Measurements from ENCODE around the gene WNK1. TPM values are rescaled to one million over a fixed set of nuclear protein-coding genes. Genes with fewer than 3 reads are reported as not detected.
A peak's percentile ranks its signal among the peaks of the same experiment; 100 is the strongest.

WNK1 gene
- total RNA-seq, 2 experiments from 2014 or later, result 139 to 140 TPM

GRCh38 chr12:906062-906585 is 153.7 kb downstream of the WNK1 start:
- no peaks in the 10 kb centered on the region for H3K27me3 Mint-ChIP-seq
- ChIA-PET CTCF (interaction anchor here (0.9 to 2.0 kb wide), 4 partner anchors 12 to 46 kb away, joined by 3 to 4 read pairs (median 3); partner anchors contain the start of gene RAD52), POLR2A (no interaction called here)
- intact Hi-C loops (cut with micrococcal nuclease), result no loop called here
- no peak overlapping the region for H3K4me3 Mint-ChIP-seq
- H3K4me1 Mint-ChIP-seq (ENCODE audit: low read depth), result peaks cover 31% of the 10 kb centered on the region
- H3K27ac Mint-ChIP-seq, result peak overlapping the region; percentile 18
- no peaks in the 10 kb centered on the region for H3K9me3 Mint-ChIP-seq
- H3K36me3 Mint-ChIP-seq, result peaks cover 55% of the 10 kb centered on the region
- no peak for DNase-seq

- no peak overlapping the region for H3K4me3 Mint-ChIP-seq
- CTCF ChIA-PET, result interaction anchor here (1.6 kb wide), 1 partner anchor 185 kb away, joined by 5 read pairs; no protein-coding TSS in a partner anchor
- H3K27ac Mint-ChIP-seq, result peak overlapping the region; percentile 2
- H3K27me3 Mint-ChIP-seq, result no peaks in the 10 kb centered on the region
- DNase-seq, result no peak
- H3K9me3 Mint-ChIP-seq, result no peaks in the 10 kb centered on the region
- peaks cover 48% of the 10 kb centered on the region for H3K36me3 Mint-ChIP-seq
- peaks cover 31% of the 10 kb centered on the region for H3K4me1 Mint-ChIP-seq (ENCODE audit: low read depth)
- POLR2A ChIA-PET, result no interaction called here
- intact Hi-C loops (cut with micrococcal nuclease), result no loop called here
These were observed 155.2 kb downstream of the WNK1 start for GRCh38 chr12:907413-908185.

- ChIA-PET POLR2A (no interaction called here), CTCF (interaction anchor here (1.3 kb wide), 1 partner anchor 341 kb away, joined by 3 read pairs; no protein-coding TSS in a partner anchor)
- peaks cover 51% of the 10 kb centered on the region for H3K36me3 Mint-ChIP-seq
- H3K4me1 Mint-ChIP-seq (ENCODE audit: low read depth), result peaks cover 16% of the 10 kb centered on the region
- H3K9me3 Mint-ChIP-seq, result no peaks in the 10 kb centered on the region
- intact Hi-C loops (cut with micrococcal nuclease), result no loop called here
- H3K27ac Mint-ChIP-seq, result peak overlapping the region; percentile 25
- no peak overlapping the region for H3K4me3 Mint-ChIP-seq
- no peak for DNase-seq
- no peaks in the 10 kb centered on the region for H3K27me3 Mint-ChIP-seq
These were observed 157.5 kb downstream of the WNK1 start for GRCh38 chr12:909861-910260.

DNA sequence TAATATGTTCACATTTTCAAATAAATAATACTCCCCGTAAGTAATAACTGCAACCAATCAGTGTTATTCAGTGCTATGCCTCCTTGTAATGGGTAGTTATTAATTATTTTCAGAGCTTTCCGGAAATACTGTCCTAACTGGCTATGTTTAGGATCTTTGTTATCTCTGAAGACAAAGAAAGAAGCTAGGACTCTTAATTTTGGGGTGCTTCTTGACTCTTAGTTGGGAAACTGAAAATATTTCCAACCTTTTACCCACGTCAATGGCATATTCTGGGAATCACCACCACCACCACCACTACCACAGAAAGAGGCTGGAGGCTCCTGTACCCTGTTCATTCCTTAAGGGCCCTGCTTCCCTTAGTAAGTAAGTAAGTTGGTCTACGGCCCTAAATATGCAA is 158.0 kb downstream of the WNK1 start:
- Mint-ChIP-seq H3K36me3 (peaks cover 51% of the 10 kb centered on the region), H3K9me3 (no peaks in the 10 kb centered on the region), H3K27me3 (no peaks in the 10 kb centered on the region), H3K4me1 (ENCODE audit: low read depth) (peaks cover 15% of the 10 kb centered on the region), H3K4me3 (no peak overlapping the region), H3K27ac (no peak overlapping the region)
- intact Hi-C loops (cut with micrococcal nuclease), result no loop called here
- CTCF ChIA-PET, result interaction anchor here (1.3 kb wide), 1 partner anchor 341 kb away, joined by 3 read pairs; no protein-coding TSS in a partner anchor
- POLR2A ChIA-PET, result no interaction called here
- no peak for DNase-seq

DNA sequence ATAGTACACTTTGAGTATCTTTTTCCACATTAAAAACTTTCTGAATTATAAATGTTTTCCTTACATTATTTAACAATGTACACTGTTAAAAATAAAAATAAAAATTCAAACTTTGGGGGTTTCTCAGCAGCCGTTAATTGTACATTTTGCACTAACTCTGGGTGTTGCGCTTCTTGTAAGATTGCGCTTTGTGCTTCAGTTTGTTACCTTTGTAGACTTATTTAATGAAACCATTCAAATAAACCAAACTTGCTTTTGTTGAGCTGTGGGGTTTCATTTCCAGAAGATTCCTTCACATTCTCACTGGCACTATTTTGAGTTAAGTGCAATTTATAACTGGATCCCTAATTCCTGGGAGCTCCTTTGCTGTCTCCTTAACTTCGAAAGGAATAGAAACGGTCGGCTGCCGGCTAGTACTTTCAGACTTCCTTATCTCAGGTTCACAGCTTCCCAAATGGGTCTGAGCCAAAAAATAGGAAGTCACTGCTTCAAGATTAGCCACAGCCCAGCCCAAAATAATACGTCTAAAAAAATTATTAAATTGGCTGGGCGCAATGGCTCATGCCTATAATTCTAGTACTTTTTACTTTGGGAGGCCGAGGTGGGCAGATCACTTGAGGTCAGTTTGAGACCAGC is 158.9 kb downstream of the WNK1 start:
- H3K36me3 Mint-ChIP-seq, result peaks cover 45% of the 10 kb centered on the region
- no peak for DNase-seq
- intact Hi-C loops (cut with micrococcal nuclease), result no loop called here
- no peaks in the 10 kb centered on the region for H3K27me3 Mint-ChIP-seq
- no peaks in the 10 kb centered on the region for H3K9me3 Mint-ChIP-seq
- ChIA-PET POLR2A (no interaction called here), CTCF (interaction anchor here (1.3 kb wide), 1 partner anchor 342 kb away, joined by 3 read pairs; no protein-coding TSS in a partner anchor)
- H3K4me3 Mint-ChIP-seq, result no peak overlapping the region
- no peak overlapping the region for H3K27ac Mint-ChIP-seq
- peaks cover 6% of the 10 kb centered on the region for H3K4me1 Mint-ChIP-seq (ENCODE audit: low read depth)

GRCh38 chr12:912466-913235 is 160.3 kb downstream of the WNK1 start:
- intact Hi-C loops (cut with micrococcal nuclease), result no loop called here
- DNase-seq, result no peak
- no peaks in the 10 kb centered on the region for H3K9me3 Mint-ChIP-seq
- no peak overlapping the region for H3K4me3 Mint-ChIP-seq
- H3K27me3 Mint-ChIP-seq, result no peaks in the 10 kb centered on the region
- CTCF ChIA-PET, result interaction anchor here (1.6 kb wide), 1 partner anchor 180 kb away, joined by 5 read pairs; no protein-coding TSS in a partner anchor
- peaks cover 44% of the 10 kb centered on the region for H3K36me3 Mint-ChIP-seq
- POLR2A ChIA-PET, result no interaction called here
- H3K4me1 Mint-ChIP-seq (ENCODE audit: low read depth), result peaks cover 5% of the 10 kb centered on the region
- H3K27ac Mint-ChIP-seq, result no peak overlapping the region

GRCh38 chr12:913919-914698 is 161.7 kb downstream of the WNK1 start:
- intact Hi-C loops (cut with micrococcal nuclease), result no loop called here
- peaks cover 43% of the 10 kb centered on the region for H3K36me3 Mint-ChIP-seq
- CTCF ChIA-PET, result interaction anchor here (1.6 kb wide), 1 partner anchor 179 kb away, joined by 5 read pairs; no protein-coding TSS in a partner anchor
- peak overlapping the region; percentile 29 for H3K27ac Mint-ChIP-seq
- POLR2A ChIA-PET, result no interaction called here
- peaks cover 5% of the 10 kb centered on the region for H3K4me1 Mint-ChIP-seq (ENCODE audit: low read depth)
- DNase-seq, result no peak
- H3K27me3 Mint-ChIP-seq, result no peaks in the 10 kb centered on the region
- H3K4me3 Mint-ChIP-seq, result no peak overlapping the region
- no peaks in the 10 kb centered on the region for H3K9me3 Mint-ChIP-seq

DNA sequence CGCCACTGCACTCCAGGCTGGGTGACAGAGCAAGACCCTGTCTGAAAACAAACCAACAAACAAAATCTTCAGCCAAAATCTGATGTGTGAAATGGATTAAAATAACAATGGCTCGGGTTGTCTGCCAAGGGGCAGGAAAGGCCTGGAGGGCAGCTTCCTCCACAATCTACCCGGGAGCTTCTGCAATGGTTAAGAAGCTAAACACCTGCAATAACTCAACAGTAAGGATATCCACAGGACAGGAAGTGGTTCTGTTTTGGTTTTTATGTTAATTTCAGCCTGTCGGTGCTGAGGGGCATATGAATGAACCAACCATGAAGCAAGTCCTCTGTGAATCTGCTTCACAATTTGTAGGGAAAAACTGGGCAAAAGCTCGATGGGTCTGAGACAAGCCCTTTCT is 162.7 kb downstream of the WNK1 start:
- intact Hi-C loops (cut with micrococcal nuclease), result no loop called here
- no peak for DNase-seq
- POLR2A ChIA-PET, result no interaction called here
- H3K4me3 Mint-ChIP-seq, result no peak overlapping the region
- no peaks in the 10 kb centered on the region for H3K9me3 Mint-ChIP-seq
- CTCF ChIA-PET, result interaction anchor here (1.1 kb wide), 1 partner anchor 40 kb away, joined by 3 read pairs; no protein-coding TSS in a partner anchor
- peaks cover 5% of the 10 kb centered on the region for H3K4me1 Mint-ChIP-seq (ENCODE audit: low read depth)
- no peaks in the 10 kb centered on the region for H3K27me3 Mint-ChIP-seq
- peak overlapping the region; percentile 28 for H3K27ac Mint-ChIP-seq
- H3K36me3 Mint-ChIP-seq, result peaks cover 36% of the 10 kb centered on the region

DNA sequence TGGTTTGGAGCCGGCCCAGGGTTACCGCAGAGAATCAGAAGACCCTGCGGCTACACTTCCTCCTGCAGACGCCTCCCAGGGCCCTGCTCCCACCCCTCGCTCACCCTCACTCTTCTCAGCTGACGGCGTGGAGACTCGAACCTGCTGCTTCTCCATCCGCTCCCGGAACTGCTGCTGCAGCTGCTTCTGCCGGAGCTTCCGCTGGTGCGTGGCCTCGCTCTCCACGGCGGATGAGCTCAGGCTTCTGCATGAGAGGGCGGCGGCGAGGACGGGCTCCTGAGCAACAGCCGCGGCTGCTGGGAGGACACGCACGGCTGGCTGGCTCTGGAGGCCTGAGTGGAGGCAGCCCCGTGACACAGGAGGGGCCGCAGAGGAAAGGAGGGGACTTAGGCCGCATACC is 163.9 kb downstream of the WNK1 start:
- no peak for DNase-seq
- Mint-ChIP-seq H3K4me1 (ENCODE audit: low read depth) (peaks cover 5% of the 10 kb centered on the region), H3K27ac (peak overlapping the region; percentile 23), H3K27me3 (no peaks in the 10 kb centered on the region), H3K4me3 (no peak overlapping the region), H3K36me3 (peaks cover 33% of the 10 kb centered on the region), H3K9me3 (no peaks in the 10 kb centered on the region)
- intact Hi-C loops (cut with micrococcal nuclease), result no loop called here
- POLR2A ChIA-PET, result no interaction called here
- CTCF ChIA-PET, result interaction anchor here (1.1 kb wide), 1 partner anchor 42 kb away, joined by 3 read pairs; no protein-coding TSS in a partner anchor

- intact Hi-C loops (cut with micrococcal nuclease), result no loop called here
- peaks cover 5% of the 10 kb centered on the region for H3K4me1 Mint-ChIP-seq (ENCODE audit: low read depth)
- POLR2A ChIA-PET, result no interaction called here
- CTCF ChIA-PET, result no interaction called here
- H3K4me3 Mint-ChIP-seq, result no peak overlapping the region
- H3K9me3 Mint-ChIP-seq, result no peaks in the 10 kb centered on the region
- no peaks in the 10 kb centered on the region for H3K27me3 Mint-ChIP-seq
- no peak for DNase-seq
- peak overlapping the region; percentile 28 for H3K27ac Mint-ChIP-seq
- peaks cover 33% of the 10 kb centered on the region for H3K36me3 Mint-ChIP-seq
These were observed 164.5 kb downstream of the WNK1 start for GRCh38 chr12:916712-917445.

DNA sequence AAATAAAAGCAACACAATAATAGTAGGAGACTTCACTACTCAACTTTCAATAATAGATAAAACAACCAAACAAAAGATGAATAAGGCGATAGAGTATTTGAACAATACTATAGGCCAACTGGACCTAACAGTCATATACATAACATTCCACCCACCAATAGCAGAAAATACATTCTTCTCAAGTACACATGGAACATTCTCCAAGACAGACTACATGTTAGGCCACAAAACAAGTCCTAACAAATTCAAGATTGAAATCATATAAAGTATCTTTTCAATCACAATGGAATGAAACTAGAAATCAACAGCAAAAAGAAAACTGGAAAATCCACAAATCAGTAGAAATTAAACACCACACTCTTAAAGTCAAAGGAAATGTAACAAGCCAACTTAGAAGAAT is 168.3 kb downstream of the WNK1 start:
- H3K4me3 Mint-ChIP-seq, result no peak overlapping the region
- H3K9me3 Mint-ChIP-seq, result no peaks in the 10 kb centered on the region
- H3K4me1 Mint-ChIP-seq (ENCODE audit: low read depth), result no peaks in the 10 kb centered on the region
- intact Hi-C loops (cut with micrococcal nuclease), result no loop called here
- CTCF ChIA-PET, result no interaction called here
- H3K27me3 Mint-ChIP-seq, result no peaks in the 10 kb centered on the region
- H3K36me3 Mint-ChIP-seq, result peaks cover 26% of the 10 kb centered on the region
- no peak for DNase-seq
- no peak overlapping the region for H3K27ac Mint-ChIP-seq
- POLR2A ChIA-PET, result no interaction called here
